GM12878 (cell line): ENCODE measurements around the gene PPP2R2D. TPM values are rescaled to one million over a fixed set of nuclear protein-coding genes. Genes with fewer than 3 reads are reported as not detected.

ENCODE experiments used
- YY1 ChIP-seq: IDR thresholded peaks from 2 replicates; pipeline ENCODE4 v1.6.1; 2011; ENCODE audit warnings: low read depth, mild to moderate bottlenecking, low read length
- polyA plus RNA-seq, 11 experiments: library from polyadenylated mRNA; depleted of rRNA in 4 of 11; unstranded in 6 of 11; stranded (reverse) in 5 of 11; fragments of >200 nt; fragmentation: Nextera tagmentation in 4 of 11; fragmentation: Illumina TruSeq in 1 of 11; extraction: Ambion mirVana in 4 of 11; extraction: Trizol in 1 of 11; gene quantifications; 1 replicate in 1 of 11; 2 replicates in 10 of 11; pipeline versions ENCODE4 v1.2.1 to v1.2.3, GENCODE V29; 2011 to 2016; ENCODE audit warnings: inconsistent platforms in 2 of 11, missing spikeins in 2 of 11, low read depth in 1 of 11
- total RNA-seq, 4 experiments: library from RNA; depleted of rRNA in 3 of 4; stranded (reverse); fragments of >200 nt in 3 of 4; fragmentation: Illumina TruSeq in 1 of 4; extraction: Trizol in 1 of 4; gene quantifications; 2 replicates each; pipeline versions ENCODE4 v1.2.1 to v1.2.3, GENCODE V29; 2013 to 2021
- TF ChIP-seq, protein P1 (sequence below): fragments of 450-650 bp; formaldehyde crosslinking; IDR thresholded peaks from 2 replicates; pipeline ENCODE4 v1.5.0; 2022; ENCODE audit warnings: mild to moderate bottlenecking, missing genetic modification characterization

Gene PPP2R2D
- total and polyA plus RNA-seq, 10 of the 15 experiments (the other 5 are each of a cell fraction or from before 2014, with no cell fraction given), result 2.8 to 41.9 (median 21.8) TPM

DNA sequence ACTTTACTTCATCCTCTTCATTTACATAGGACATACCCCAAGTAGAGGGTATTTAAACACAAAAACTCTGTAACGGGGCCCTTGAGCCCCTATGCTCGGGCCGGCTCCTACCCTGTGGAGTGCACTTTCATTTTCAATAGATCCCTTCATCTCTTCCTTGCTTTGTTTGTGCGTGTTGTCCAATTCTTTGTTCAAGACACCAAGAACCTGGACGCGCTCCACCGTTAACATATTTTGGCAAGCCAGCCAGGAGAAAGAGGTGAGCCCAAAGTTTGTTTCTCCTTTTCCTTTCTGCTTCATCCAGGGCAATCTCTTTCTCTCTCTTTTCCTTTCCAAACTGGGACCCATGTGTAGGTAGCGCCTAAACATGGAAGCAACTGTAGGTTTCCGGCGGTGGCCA is 106.9 kb downstream of the PPP2R2D start (continued):
- TF ChIP-seq, protein P1, sequence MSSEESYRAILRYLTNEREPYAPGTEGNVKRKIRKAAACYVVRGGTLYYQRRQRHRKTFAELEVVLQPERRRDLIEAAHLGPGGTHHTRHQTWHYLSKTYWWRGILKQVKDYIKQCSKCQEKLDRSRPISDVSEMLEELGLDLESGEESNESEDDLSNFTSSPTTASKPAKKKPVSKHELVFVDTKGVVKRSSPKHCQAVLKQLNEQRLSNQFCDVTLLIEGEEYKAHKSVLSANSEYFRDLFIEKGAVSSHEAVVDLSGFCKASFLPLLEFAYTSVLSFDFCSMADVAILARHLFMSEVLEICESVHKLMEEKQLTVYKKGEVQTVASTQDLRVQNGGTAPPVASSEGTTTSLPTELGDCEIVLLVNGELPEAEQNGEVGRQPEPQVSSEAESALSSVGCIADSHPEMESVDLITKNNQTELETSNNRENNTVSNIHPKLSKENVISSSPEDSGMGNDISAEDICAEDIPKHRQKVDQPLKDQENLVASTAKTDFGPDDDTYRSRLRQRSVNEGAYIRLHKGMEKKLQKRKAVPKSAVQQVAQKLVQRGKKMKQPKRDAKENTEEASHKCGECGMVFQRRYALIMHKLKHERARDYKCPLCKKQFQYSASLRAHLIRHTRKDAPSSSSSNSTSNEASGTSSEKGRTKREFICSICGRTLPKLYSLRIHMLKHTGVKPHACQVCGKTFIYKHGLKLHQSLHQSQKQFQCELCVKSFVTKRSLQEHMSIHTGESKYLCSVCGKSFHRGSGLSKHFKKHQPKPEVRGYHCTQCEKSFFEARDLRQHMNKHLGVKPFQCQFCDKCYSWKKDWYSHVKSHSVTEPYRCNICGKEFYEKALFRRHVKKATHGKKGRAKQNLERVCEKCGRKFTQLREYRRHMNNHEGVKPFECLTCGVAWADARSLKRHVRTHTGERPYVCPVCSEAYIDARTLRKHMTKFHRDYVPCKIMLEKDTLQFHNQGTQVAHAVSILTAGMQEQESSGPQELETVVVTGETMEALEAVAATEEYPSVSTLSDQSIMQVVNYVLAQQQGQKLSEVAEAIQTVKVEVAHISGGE (CRISPR knock-in tag), result no peak
- no peak for TF ChIP-seq YY1

Other genes with a start within 250 kb of the PPP2R2D start
- gene BNIP3, start 80.9 kb downstream of the PPP2R2D start, total RNA-seq (2014; rRNA removed), result 27.9 and 31.6 TPM in 2 replicates
- 25.0 and 27.0 TPM in 2 replicates for gene BNIP3, start 80.9 kb downstream of the PPP2R2D start, total RNA-seq (2014; rRNA removed; fragmentation: Illumina TruSeq; extraction: Trizol)
- 28.7 and 31.9 TPM in 2 replicates for gene BNIP3, start 80.9 kb downstream of the PPP2R2D start, total RNA-seq (2021)
- gene BNIP3, start 80.9 kb downstream of the PPP2R2D start, polyA plus RNA-seq (2011; rRNA removed), result 122 and 204 TPM in 2 replicates
- 30.7 and 31.2 TPM in 2 replicates for gene BNIP3, start 80.9 kb downstream of the PPP2R2D start, polyA plus RNA-seq (2014; fragmentation: Illumina TruSeq; extraction: Trizol)
- 10 to 100 TPM in 1 of 2 experiments, 1 to 10 TPM in 1; 7.7 to 14.0 TPM for gene BNIP3, start 80.9 kb downstream of the PPP2R2D start, polyA plus RNA-seq (2014; fragmentation: Nextera tagmentation; extraction: Ambion mirVana)
- gene BNIP3, start 80.9 kb downstream of the PPP2R2D start, polyA plus RNA-seq (2014; rRNA removed), result 41.6 and 41.8 TPM in 2 replicates
- 10 to 100 TPM; 35.8 to 40.2 TPM for gene BNIP3, start 80.9 kb downstream of the PPP2R2D start, polyA plus RNA-seq (2016; fragmentation: Nextera tagmentation; extraction: Ambion mirVana)
- gene JAKMIP3, start 164.9 kb downstream of the PPP2R2D start, total RNA-seq (2014; rRNA removed), result not detected in 2 replicates
- gene JAKMIP3, start 164.9 kb downstream of the PPP2R2D start, total RNA-seq (2014; rRNA removed; fragmentation: Illumina TruSeq; extraction: Trizol), result not detected in 2 replicates
- gene JAKMIP3, start 164.9 kb downstream of the PPP2R2D start, total RNA-seq (2021), result not detected in 2 replicates
- 0.01 and 0.03 TPM in 2 replicates for gene JAKMIP3, start 164.9 kb downstream of the PPP2R2D start, polyA plus RNA-seq (2011; rRNA removed)
- gene JAKMIP3, start 164.9 kb downstream of the PPP2R2D start, polyA plus RNA-seq (2014; fragmentation: Illumina TruSeq; extraction: Trizol), result 0.01 TPM in 1 of 2 replicates, not detected in the other
- not detected for gene JAKMIP3, start 164.9 kb downstream of the PPP2R2D start, polyA plus RNA-seq (2014; fragmentation: Nextera tagmentation; extraction: Ambion mirVana)
- 0.01 TPM in 1 of 2 replicates, not detected in the other for gene JAKMIP3, start 164.9 kb downstream of the PPP2R2D start, polyA plus RNA-seq (2014; rRNA removed)
- not detected for gene JAKMIP3, start 164.9 kb downstream of the PPP2R2D start, polyA plus RNA-seq (2016; fragmentation: Nextera tagmentation; extraction: Ambion mirVana)